Choroid plexus epithelial cell (primary cell): ENCODE results near the gene AKAP5.

Experiments used
- DNase-seq: peaks from one replicate; pipeline ENCODE4 v3.0.0-alpha.2; 2010; ENCODE audit warnings: low read depth
- H3K4me3 ChIP-seq: 2 replicates; pipeline ENCODE4 v1.5.1; 2011; ENCODE audit warnings: low read depth, mild to moderate bottlenecking, control low read depth, low read length, moderate library complexity
- TF ChIP-seq, protein P1 (sequence below): conservative IDR thresholded peaks from 2 replicates; pipeline ENCODE4 v1.5.1; 2011; ENCODE audit warnings: low read depth, mild to moderate bottlenecking, control low read depth, inconsistent platforms, low read length, moderate library complexity

The AKAP5 gene

DNA sequence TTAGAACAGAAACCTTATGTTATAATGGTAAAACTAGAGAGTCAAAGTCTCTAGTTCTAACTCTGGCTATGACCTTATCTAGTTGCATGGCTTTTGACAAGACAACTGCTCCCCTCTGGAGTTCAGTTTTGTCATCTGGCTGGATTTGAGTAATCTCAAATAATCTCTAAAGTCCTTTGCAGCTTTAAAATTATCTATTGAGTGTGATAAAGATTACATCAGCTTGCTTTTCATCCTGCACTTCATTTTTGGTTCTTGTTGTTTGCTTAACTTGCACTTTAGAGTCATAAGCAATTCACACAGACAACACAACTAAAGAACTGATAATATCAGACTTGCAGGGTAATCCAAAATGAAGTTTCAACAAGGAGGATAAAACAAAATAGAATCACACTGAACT is 2.3 kb downstream of the AKAP5 start:
- no peak for DNase-seq
- H3K4me3 ChIP-seq, result no peak overlapping the region
- TF ChIP-seq, protein P1, sequence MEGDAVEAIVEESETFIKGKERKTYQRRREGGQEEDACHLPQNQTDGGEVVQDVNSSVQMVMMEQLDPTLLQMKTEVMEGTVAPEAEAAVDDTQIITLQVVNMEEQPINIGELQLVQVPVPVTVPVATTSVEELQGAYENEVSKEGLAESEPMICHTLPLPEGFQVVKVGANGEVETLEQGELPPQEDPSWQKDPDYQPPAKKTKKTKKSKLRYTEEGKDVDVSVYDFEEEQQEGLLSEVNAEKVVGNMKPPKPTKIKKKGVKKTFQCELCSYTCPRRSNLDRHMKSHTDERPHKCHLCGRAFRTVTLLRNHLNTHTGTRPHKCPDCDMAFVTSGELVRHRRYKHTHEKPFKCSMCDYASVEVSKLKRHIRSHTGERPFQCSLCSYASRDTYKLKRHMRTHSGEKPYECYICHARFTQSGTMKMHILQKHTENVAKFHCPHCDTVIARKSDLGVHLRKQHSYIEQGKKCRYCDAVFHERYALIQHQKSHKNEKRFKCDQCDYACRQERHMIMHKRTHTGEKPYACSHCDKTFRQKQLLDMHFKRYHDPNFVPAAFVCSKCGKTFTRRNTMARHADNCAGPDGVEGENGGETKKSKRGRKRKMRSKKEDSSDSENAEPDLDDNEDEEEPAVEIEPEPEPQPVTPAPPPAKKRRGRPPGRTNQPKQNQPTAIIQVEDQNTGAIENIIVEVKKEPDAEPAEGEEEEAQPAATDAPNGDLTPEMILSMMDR, result no peak

- no peak for DNase-seq
- TF ChIP-seq, protein P1, result no peak
- no peak overlapping the region for H3K4me3 ChIP-seq
Measured at GRCh38 chr14:64468451-64468850, 3.2 kb downstream of the AKAP5 start.

GRCh38 chr14:64474041-64474440 is 8.7 kb downstream of the AKAP5 start:
- H3K4me3 ChIP-seq, result no peak overlapping the region
- TF ChIP-seq, protein P1, result no peak
- no peak for DNase-seq

DNA sequence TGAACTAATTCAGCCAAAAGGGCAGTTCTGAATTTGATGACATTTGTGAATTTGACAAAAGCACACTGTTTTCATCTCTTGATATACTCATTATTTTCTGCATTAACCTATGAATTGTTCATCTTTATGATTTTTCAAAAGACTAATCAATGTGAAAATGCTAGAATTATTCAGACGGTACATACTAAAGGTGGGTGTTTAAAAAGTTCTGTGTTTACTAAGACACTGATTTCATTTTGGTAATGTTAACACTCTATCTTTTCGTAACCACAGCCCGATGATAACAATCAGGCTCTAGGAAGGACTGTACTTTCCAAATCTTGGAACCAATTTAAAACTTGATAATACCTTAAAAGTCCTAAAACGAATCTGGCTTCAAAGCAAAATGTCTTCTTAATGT is 9.4 kb downstream of the AKAP5 start:
- TF ChIP-seq, protein P1, result no peak
- DNase-seq, result no peak

GRCh38 chr14:64475585-64476273 is 10.4 kb downstream of the AKAP5 start:
- no peak for DNase-seq
- H3K4me3 ChIP-seq, result no peak overlapping the region
- TF ChIP-seq, protein P1, result no peak

More for the DNA sequence above, 9.4 kb downstream of the AKAP5 start:
- H3K4me3 ChIP-seq, result no peak overlapping the region

DNA sequence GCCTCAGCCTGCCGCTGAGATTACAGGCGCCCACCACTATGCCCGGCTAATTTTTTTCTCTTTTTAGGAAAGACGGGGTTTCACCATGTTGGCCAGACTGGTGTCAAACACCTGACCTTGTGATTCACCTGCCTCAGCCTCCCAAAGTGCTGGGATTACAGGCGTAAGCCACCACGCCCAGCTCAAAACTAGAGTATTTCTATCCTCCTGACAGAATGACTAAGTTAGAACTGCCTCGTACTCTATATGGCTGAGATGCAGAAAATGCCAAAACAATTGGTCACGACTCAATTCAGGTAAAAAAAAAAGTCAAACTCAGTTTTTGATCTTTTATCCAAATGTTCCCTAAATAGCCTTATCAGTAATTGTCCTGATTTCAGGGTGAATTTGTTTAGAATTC is 11.1 kb downstream of the AKAP5 start:
- no peak overlapping the region for H3K4me3 ChIP-seq
- DNase-seq, result no peak
- TF ChIP-seq, protein P1, result no peak

DNA sequence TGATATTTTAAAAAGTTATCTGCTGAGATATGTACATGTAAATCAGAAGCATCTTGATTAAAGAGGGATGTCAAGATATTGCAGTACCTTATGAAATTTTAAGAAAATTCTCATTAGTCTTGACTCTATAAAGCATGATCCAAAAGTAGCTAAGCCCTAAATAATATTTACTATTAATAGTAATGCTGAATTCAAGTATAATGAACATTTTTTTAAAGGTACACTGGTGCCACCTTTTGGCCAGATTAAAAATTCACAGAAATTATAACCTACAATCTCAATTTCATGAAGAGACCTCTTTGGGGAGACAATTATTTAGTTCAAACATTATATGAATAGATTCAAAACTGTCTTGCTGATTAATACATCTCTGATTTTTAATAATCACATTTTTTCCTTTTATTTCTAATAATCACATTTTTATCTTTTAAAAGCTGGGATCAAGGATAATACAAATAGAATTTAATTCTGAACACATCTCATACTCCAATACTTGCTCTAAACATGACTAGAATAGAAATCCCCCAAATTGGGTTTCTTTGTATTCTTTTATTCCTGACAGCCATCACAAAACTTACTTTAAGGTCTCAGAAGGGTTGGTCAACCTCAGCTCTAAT is 13.4 kb downstream of the AKAP5 start:
- no peak overlapping the region for H3K4me3 ChIP-seq
- TF ChIP-seq, protein P1, result peak; percentile 39
- DNase-seq, result peak; percentile 55
